ENCODE measurements around the gene SLC38A5.
"Not testable (repeated sequence)": the region's sequence is repeated elsewhere in the genome, so short reads cannot be mapped to it uniquely, and the experiment has no call there.

SLC38A5 gene

GRCh38 chrX:48468693-48469691 is 1.1 kb downstream of the SLC38A5 start:
- no peak for DNase-seq (ENCODE audit: low read depth)

DNA sequence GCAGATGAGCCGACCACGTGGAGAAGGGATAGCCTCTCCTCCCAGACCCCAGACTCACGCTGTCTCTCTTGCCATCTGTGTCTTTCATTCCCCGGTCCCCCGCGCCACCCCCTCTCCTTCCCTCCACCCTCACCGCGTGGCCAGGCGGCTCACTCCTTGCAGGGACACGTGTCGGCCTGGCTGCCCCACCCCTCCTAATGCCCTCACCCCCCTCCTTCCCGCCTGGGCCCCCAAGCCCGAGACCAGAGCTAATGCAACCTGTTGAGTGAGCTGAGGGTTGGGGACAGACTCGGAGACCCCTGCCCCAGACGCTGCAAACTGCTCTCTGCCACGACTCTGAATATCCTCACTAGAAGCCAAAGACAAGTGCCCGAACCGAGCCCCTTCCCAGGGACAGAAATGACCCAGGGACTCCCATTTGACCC is 1.8 kb downstream of the SLC38A5 start:
- peak; percentile 22 for DNase-seq (ENCODE audit: low read depth)

- no peak for DNase-seq (ENCODE audit: low read depth)
Measured at GRCh38 chrX:48467281-48467761, 2.7 kb downstream of the SLC38A5 start.

DNA sequence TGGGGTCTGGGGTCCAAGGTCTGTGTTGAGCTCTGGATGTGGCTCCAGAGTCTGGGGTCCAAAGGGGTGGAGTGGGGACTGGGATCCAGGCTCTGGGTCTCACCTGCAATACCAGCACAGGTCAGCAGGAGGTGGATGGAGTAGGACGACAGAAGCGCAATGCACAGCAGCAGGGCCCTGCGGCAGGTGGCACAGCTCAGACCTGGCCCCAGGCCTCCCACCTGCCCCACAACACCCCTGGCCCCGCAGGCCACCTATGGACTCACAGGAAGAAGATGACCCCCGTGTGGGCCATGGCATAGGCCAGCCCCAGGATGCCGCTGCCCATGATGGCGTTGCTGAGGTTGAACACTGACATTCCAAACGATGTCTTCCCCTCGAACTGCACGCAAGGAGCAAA is 3.4 kb downstream of the SLC38A5 start:
- DNase-seq (ENCODE audit: low read depth), result no peak

GRCh38 chrX:48465336-48465933 is 4.6 kb downstream of the SLC38A5 start:
- no peak for DNase-seq (ENCODE audit: low read depth)

DNA sequence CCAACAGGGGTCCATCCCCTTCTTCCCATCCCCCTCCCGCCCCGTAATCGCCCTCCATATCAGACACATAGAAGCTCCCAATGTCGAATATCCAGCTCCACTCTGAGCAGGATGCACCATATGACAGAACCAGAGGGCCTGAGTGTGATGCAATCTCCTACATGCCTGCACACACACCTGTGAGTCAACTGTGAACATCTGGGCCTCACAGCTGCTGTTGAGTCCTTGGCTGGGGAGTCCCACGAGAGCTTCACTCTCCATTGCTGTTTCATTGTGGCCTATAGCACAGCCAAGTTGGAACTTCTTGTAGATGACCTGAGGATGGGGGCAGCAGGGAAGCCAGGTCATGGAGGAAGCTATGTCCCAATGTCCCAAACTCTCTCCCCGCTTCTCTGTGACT is 8.2 kb downstream of the SLC38A5 start:
- DNase-seq (ENCODE audit: low read depth), result no peak

- no peak for DNase-seq (ENCODE audit: low read depth)
Measured at GRCh38 chrX:48460606-48461005, 9.5 kb downstream of the SLC38A5 start.

DNA sequence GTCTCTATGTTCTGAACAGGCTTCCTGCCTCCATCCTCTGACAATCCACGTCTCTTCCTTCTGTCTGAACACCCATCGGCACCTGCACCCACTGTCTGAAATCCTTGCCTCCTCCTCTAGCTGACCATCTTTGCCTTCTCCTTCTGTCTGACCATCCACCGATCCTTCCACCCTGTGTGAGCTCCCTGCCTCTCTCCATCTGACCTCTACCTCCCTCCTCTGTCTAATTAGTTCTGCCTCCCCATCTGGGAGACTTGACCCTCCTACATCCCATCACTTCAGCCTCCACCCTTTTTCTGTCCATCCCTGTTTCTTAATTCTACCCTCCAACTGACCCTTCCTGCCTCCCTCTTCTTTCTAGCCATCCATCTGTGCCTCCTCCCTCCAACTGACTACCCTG is 10.0 kb downstream of the SLC38A5 start:
- no peak for DNase-seq (ENCODE audit: low read depth)

- DNase-seq (ENCODE audit: low read depth), result no peak
Measured at GRCh38 chrX:48459483-48459882, 10.6 kb downstream of the SLC38A5 start.

DNA sequence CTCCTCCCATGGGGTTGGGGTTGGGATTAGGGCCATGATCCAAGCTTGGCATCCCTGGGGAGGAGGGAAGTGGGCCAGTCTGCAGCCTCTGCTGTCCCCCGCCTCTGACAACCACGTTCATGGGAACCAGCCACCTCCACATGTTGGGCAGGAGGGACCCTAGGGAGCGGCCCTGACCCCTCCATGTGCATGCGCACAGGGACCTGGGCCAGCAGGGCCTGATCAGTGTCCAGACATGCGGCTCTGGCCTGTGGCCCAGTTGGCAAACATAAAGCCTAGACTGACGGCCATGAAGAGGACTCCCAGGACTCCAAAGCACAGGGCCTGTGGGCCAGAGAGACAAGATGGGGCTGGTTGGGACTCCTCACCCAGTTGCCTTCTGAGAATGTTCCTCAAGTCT is 11.3 kb downstream of the SLC38A5 start:
- no peak for DNase-seq (ENCODE audit: low read depth)

GRCh38 chrX:48456628-48457331 is 13.3 kb downstream of the SLC38A5 start:
- DNase-seq (ENCODE audit: low read depth), result no peak

- no peak for DNase-seq (ENCODE audit: low read depth)
Measured at GRCh38 chrX:48451708-48452107, 18.4 kb downstream of the SLC38A5 start.

GRCh38 chrX:48450076-48450475 is 20.0 kb downstream of the SLC38A5 start:
- DNase-seq (ENCODE audit: low read depth), result no peak

DNA sequence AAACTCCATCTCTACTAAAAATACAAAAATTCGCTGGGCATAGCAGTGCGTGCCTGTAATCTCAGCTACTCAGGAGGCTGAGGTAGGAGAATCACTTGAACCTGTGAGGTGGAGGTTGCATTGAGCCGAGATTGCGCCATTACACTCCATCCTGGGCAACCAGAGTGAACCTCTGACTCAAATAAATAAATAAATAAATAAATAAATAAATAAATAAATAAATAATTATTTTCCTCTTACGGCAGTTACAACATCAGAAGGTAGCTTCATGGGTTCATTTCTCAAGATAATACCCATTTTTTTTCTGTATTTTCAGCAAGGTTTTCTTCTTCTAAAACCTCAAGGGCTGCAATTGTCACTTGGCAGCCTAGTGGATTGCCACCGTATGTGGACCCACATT is 22.9 kb downstream of the SLC38A5 start:
- DNase-seq (ENCODE audit: low read depth), result not testable (repeated sequence)

DNA sequence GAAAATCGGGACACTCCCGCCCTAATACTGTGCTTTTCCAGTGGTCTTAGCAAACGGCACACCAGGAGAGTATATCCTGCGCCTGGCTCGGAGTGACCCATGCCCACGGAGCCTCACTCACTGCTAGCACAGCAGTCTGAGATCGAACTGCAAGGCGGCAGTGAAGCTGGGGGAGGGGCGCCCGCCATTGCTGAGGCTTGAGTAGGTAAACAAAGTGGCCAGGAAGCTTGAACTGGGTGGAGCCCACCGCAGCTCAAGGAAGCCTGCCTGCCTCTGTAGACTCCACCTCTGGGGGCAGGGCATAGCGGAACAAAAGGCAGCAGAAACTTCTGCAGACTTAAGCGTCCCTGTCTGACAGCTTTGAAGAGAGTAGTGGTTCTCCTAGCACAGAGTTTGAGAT is 36.3 kb downstream of the SLC38A5 start:
- DNase-seq (ENCODE audit: low read depth), result not testable (repeated sequence)

DNA sequence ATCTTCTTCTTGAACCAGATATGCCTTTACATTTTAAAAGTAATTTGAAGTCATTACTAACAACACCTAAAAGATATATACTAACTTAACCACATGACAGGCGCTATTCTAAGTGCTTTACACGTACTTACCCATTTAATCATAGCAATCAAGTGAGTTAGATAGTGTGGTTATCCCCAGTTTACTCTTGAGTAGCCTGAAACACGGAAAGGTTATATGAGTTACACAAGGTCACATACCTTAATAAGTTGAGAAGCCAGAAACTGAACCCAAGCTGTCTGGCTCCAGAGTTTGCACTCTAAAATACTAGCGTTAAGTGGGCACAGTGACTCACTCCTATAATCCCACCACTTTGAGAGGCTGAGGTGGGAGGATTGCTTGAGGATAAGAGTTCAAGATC is 39.9 kb downstream of the SLC38A5 start:
- not testable (repeated sequence) for DNase-seq (ENCODE audit: low read depth)

- not testable (repeated sequence) for DNase-seq (ENCODE audit: low read depth)
Measured at GRCh38 chrX:48429606-48430005, 40.5 kb downstream of the SLC38A5 start.

GRCh38 chrX:48427027-48427716 is 42.9 kb downstream of the SLC38A5 start:
- DNase-seq (ENCODE audit: low read depth), result not testable (repeated sequence)

DNA sequence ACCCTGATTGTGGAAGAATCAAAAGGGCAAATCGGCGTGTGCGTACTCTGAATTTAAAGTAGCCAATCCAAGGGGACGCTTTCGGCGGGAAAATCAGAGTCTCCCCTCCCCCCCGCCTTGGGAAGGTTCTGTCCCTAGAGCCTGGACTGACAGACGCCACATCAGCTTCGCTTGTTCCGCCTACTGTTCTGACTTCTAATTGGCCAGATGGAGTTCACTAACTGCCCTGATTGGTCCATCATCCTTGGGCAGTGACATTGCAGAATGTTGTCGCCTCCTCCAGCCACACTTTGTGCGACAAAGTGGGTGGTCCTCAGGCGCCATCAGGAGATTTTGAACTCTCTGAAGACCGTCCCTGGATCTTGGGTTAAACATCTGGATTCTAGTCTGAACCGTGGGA is 58.2 kb downstream of the SLC38A5 start, which contains the start of gene SSX4B:
TSS of gene SSX4B (minus strand) at position 101 of the 400 bp plus-strand sequence. CDS start 588 bp downstream, outside the sequence.
- DNase-seq (ENCODE audit: low read depth), result not testable (repeated sequence)
